Osteoblast (primary cell): Measurements from ENCODE around the gene IPO11. TPM values are rescaled to one million over a fixed set of nuclear protein-coding genes. Genes with fewer than 3 reads are reported as not detected.

Experiments used
- DNase-seq: peaks from one replicate; pipeline ENCODE4 v3.0.0; 2011; ENCODE audit warnings: low spot score, mixed read lengths; ENCODE audit not compliant: insufficient read length; ENCODE audit errors: missing footprints
- H2AFZ ChIP-seq: 2 replicates; pipeline ENCODE4 v1.6.0; 2011; ENCODE audit warnings: mild to moderate bottlenecking, low read length
- H3K27ac ChIP-seq: 2 replicates; pipeline ENCODE4 v1.5.1; 2011; ENCODE audit warnings: mild to moderate bottlenecking, low read depth, low read length, moderate library complexity
- H3K27me3 ChIP-seq: 2 replicates; pipeline ENCODE4 v1.6.0; 2012; ENCODE audit warnings: mild to moderate bottlenecking, control low read depth, inconsistent platforms, low read length, moderate library complexity; ENCODE audit not compliant: insufficient read depth
- H3K36me3 ChIP-seq: 2 replicates; pipeline ENCODE4 v1.5.1; 2011; ENCODE audit warnings: mild to moderate bottlenecking, low read length, control low read depth, moderate library complexity; ENCODE audit not compliant: insufficient read depth
- H3K4me1 ChIP-seq: 2 replicates; pipeline ENCODE4 v1.5.1; 2011; ENCODE audit warnings: mild to moderate bottlenecking, low read length, control low read depth, moderate library complexity; ENCODE audit not compliant: insufficient read depth
- H3K4me2 ChIP-seq: 2 replicates; pipeline ENCODE4 v1.6.0; 2011; ENCODE audit warnings: mild to moderate bottlenecking, low read length; ENCODE audit not compliant: insufficient read depth
- H3K4me3 ChIP-seq: fragments of 200-600 bp; sonication (generic); 3 replicates; pipeline ENCODE4 v1.5.1; 2012; ENCODE audit warnings: mild to moderate bottlenecking, low read length, inconsistent platforms; ENCODE audit not compliant: insufficient read depth
- H3K79me2 ChIP-seq: 2 replicates; pipeline ENCODE4 v1.6.0; 2012; ENCODE audit warnings: mild to moderate bottlenecking, low read length, control low read depth, inconsistent platforms; ENCODE audit not compliant: insufficient read depth
- H3K9me3 ChIP-seq: 2 replicates; pipeline ENCODE4 v1.5.1; 2011; ENCODE audit warnings: low read depth, low read length, control low read depth
- H4K20me1 ChIP-seq: 2 replicates; pipeline ENCODE4 v1.6.0; 2012; ENCODE audit warnings: mild to moderate bottlenecking, low read length, control low read depth; ENCODE audit not compliant: insufficient read depth
- total RNA-seq: library from RNA; depleted of rRNA; stranded (reverse); fragments of >200 nt; gene quantifications from 2 replicates; pipeline ENCODE4 v1.2.3, GENCODE V29; 2012
- TF ChIP-seq, protein P1 (sequence below): IDR thresholded peaks from 2 replicates; pipeline ENCODE4 v1.5.1; 2011; ENCODE audit warnings: mild to moderate bottlenecking, low read depth, low read length, moderate library complexity; ENCODE audit errors: extremely low read depth

Gene IPO11
- total RNA-seq, 1 donor = 24.2 TPM

DNA sequence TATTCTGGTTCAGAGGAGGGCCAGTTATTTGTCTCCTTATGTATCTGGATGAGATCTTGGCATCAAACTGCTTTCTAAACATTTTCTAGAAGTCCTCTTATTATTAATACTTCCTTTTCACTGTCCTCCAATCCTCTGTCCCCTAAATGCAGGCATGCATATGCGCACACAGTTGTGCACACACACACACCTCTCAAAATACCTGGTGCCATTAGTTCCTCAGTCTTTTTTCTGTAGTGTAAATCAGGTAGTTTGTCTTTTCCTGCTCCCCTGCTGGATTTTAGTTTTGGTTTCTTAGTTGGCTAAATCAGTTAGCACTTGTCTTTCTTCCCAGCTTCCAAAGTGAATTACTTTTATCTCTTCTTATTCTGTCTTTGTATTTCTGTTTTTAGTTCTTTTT is 110.2 kb downstream of the IPO11 start:
- Histone ChIP-seq H3K27ac (no peak overlapping the region), H3K79me2 (no peaks in the 10 kb centered on the region), H3K4me2 (no peak overlapping the region), H4K20me1 (no peaks in the 10 kb centered on the region), H2AFZ (no peak overlapping the region), H3K4me1 (no peaks in the 10 kb centered on the region), H3K4me3 (no peak overlapping the region), H3K9me3 (no peaks in the 10 kb centered on the region), H3K27me3 (no peaks in the 10 kb centered on the region), H3K36me3 (no peaks in the 10 kb centered on the region)
- TF ChIP-seq, protein P1, sequence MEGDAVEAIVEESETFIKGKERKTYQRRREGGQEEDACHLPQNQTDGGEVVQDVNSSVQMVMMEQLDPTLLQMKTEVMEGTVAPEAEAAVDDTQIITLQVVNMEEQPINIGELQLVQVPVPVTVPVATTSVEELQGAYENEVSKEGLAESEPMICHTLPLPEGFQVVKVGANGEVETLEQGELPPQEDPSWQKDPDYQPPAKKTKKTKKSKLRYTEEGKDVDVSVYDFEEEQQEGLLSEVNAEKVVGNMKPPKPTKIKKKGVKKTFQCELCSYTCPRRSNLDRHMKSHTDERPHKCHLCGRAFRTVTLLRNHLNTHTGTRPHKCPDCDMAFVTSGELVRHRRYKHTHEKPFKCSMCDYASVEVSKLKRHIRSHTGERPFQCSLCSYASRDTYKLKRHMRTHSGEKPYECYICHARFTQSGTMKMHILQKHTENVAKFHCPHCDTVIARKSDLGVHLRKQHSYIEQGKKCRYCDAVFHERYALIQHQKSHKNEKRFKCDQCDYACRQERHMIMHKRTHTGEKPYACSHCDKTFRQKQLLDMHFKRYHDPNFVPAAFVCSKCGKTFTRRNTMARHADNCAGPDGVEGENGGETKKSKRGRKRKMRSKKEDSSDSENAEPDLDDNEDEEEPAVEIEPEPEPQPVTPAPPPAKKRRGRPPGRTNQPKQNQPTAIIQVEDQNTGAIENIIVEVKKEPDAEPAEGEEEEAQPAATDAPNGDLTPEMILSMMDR = no peak
- DNase-seq = no peak

DNA sequence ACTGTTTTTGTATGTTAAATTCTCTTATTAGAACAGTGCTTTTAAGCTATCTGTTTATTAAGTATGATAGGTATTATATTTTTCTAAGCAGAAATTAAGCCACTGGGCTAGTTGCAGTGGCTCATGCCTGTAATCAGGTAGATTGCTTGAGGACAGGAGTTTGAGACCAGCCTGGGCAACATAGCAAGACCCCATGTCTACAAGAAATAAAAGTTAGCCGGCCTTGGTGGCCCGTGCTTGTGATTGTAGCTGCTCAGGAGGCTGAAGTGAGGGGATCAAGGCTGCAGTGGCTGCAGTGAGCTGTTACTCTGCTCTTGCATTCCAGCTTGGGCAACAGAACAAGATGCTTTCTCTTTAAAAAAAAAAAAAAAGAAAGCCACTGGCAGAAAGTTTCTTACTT is 121.0 kb downstream of the IPO11 start:
- Histone ChIP-seq H4K20me1 (no peaks in the 10 kb centered on the region), H3K27ac (no peak overlapping the region), H3K4me1 (no peaks in the 10 kb centered on the region), H3K4me2 (no peak overlapping the region), H3K9me3 (no peaks in the 10 kb centered on the region), H3K36me3 (no peaks in the 10 kb centered on the region), H3K79me2 (no peaks in the 10 kb centered on the region), H3K4me3 (no peak overlapping the region), H2AFZ (no peak overlapping the region), H3K27me3 (no peaks in the 10 kb centered on the region)
- no peak for DNase-seq
- TF ChIP-seq, protein P1 = no peak

DNA sequence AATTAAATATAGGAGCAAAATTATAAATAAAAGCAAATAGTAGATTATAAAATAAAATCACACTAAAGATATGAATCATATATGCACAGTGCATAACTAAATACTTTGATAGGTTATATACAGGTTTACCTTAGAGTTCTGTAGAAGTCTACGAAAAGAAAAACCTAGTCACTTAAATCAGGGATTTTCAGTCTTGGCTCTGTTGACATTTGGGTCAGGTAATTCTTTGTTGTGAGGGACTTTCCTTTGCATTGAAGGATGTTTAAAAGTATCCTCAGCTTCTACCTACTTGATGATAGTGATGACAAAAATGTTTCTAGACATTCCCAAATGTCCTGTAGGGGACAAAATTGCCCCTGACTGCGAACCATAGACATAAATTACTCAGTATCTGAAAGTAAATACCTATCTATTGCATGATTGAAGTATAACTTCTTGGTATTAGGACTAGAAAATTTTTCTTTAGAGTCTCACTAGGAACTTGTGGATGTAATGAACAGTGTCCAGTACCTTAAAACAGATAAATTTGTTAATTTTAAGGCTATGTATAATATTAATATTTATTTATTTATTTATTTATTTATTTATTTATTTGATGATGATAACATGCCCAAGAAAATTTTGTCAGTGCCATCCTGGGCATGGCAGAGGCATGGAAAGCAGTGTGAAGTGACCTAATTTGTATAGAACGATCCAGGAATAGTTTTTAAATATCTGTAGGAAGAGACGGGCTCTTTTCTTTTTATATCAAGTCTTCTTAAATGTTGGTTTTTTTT is 122.1 kb downstream of the IPO11 start:
- Histone ChIP-seq H3K9me3 (no peaks in the 10 kb centered on the region), H3K27me3 (no peaks in the 10 kb centered on the region), H3K36me3 (no peaks in the 10 kb centered on the region), H3K27ac (no peak overlapping the region), H3K4me3 (no peak overlapping the region), H4K20me1 (no peaks in the 10 kb centered on the region), H3K4me2 (no peak overlapping the region), H2AFZ (no peak overlapping the region), H3K79me2 (no peaks in the 10 kb centered on the region), H3K4me1 (no peaks in the 10 kb centered on the region)
- TF ChIP-seq, protein P1 = no peak
- no peak for DNase-seq

DNA sequence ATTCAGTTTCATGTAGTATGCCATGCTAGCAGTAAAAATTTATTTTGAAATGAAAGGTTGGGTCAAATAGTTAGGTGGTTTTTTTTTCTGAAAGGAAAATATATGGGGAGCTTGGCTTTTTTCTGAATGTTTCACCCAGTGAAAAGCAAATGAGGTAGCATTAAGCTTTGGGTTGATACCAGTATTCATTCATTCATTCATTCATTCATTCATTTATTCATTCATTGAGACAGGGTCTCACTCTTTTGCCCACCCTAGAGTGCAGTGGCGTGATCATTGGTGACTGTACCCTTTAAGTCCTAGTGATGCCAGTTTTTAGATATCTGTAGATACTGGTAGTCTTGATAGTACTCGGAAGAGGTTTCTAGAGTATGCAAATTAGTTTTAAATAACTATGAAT is 123.7 kb downstream of the IPO11 start:
- H3K36me3 ChIP-seq = no peaks in the 10 kb centered on the region
- DNase-seq = no peak
- no peaks in the 10 kb centered on the region for H3K27me3 ChIP-seq
- H3K4me3 ChIP-seq = no peak overlapping the region
- TF ChIP-seq, protein P1 = no peak
- H2AFZ ChIP-seq = no peak overlapping the region
- H4K20me1 ChIP-seq = no peaks in the 10 kb centered on the region
- H3K27ac ChIP-seq = no peak overlapping the region
- no peaks in the 10 kb centered on the region for H3K79me2 ChIP-seq
- no peaks in the 10 kb centered on the region for H3K4me1 ChIP-seq
- H3K4me2 ChIP-seq = no peak overlapping the region
- no peaks in the 10 kb centered on the region for H3K9me3 ChIP-seq
